GM21447 (cell line): Measurements from ENCODE around the gene ZNF428.
"Not testable (repeated sequence)": the region's sequence is repeated elsewhere in the genome, so short reads cannot be mapped to it uniquely, and the experiment has no call there.

ENCODE experiments used
- ATAC-seq: cut with Tn5 transposase; IDR thresholded peaks from one replicate; pipeline ENCODE4 v1.9.1; 2021; ENCODE audit not compliant: unreplicated experiment

The ZNF428 gene

GRCh38 chr19:43640424-43640757, 21.0 kb upstream of the ZNF428 start:
- ATAC-seq = no peak

- no peak for ATAC-seq
Measured at GRCh38 chr19:43639519-43640423, 20.3 kb upstream of the ZNF428 start, which contains the start of gene CADM4. Gene CADM4, minus strand, starts transcription at chr19:43639850. Its CDS starts 60 bp downstream, at chr19:43639790.

GRCh38 chr19:43638995-43639518, 19.6 kb upstream of the ZNF428 start:
- no peak for ATAC-seq

DNA sequence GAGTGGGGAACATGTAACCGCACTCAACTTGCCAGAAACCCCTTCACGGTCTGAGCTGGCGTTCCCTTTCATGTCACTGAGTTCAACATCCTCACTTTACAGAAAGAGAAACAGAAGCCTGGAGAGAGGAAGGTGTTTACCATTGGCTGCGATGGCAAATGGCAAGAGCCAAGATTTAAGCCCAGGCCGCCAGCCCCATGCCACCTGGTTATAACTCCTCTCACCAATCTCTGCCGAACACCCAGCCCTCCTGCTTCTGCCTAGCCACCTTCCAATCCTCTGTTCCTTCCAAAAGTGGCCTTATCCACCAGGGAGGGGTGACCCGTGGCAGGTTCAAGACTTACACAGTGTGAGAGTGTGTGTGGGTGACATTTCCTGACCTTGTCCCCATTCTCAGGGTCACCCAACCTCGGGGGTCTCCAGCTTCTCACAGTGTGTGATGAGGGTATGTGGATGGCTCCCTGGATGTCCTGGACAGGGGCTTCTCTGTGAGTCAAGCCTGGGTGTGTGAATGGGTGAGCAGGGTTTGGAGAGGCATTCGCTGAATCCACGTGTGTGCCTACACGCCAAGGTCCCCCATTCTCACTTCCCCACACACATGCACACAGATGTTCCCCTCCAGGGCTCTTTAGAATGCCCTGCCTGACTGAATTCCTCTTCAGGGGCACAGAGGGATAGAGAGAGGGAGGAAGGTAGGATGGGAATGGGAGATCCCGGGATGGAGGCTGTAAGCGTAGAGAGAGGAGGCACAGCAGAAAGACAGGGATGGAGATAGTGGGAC, 19.0 kb upstream of the ZNF428 start:
- no peak for ATAC-seq

DNA sequence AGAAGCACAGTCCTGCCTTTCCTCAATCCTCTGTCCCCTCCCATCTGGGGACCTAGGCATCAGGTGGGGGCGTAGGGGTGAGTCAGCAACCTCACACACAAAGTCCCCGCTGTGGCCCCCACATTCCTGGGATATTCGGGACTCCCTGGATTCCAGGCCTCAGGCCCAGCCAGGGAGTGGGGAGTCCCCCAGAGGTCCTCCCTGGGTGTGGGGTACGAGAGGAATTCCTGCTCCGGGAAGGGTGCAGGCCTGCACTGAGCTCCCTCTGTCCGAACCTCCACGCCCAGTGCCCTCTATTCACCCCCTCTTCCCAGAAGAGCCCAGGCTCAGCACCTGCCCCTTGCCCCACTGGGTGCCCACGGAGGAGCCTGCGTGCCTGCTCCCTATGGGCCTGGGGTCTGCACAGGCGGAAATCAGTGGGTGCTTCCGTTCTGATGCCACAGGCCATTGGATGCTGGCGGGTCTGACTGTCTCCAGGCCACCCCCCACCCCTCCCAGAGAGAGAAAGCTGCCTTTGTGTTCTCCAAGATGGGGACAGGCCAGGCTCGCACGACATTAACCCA, 16.8 kb upstream of the ZNF428 start:
- ATAC-seq = no peak

DNA sequence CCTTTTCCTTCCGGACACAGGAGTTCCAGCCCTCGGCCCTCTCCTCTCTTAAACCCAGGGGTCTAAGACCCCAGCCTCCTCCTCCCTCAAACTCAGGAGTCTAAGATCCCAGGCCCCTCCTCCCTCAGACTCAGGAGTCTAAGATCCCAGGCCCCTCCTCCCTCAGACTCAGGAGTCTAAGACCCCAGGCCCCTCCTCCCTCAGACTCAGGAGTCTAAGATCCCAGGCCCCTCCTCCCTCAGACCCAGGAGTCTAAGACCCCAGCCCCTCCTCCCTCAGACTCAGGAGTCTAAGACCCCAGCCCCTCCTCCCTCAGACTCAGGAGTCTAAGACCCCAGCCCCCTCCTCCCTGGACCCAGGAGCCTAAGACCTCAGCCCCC, 16.1 kb upstream of the ZNF428 start:
- not testable (repeated sequence) for ATAC-seq

DNA sequence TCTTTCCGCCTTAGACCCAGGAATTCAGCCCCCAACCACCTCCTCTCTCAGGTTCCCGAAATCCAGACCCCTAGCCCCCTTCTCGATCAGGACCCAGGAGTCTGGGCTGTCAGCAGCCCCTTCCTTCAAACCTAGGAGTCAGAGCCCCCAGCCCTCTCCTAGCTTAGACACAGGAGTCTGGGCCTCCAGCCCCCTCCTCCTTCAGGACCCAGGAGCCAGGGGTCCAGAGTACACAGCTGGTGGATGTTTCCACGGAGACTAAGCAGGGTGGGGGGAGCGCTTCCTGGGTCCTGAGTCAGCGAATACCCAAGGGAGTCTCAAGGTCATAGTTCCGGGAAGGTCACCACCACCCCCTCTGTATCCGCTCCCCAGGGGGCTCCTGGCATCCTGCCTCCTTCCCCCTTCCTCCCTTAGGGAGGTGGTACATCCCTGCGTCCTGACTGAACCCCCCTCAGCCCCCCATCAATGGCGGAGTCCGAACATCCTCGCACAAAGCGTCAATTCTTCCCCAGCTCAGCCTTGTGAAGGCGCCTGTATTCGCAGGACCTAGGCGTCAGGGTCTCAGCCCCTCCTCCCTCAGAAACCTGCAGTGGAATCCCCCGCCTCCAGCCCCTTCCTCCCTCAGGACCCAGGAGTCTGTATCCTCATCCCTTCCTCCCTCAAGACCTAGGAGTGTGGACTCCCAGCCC, 15.6 kb upstream of the ZNF428 start:
- ATAC-seq = no peak

GRCh38 chr19:43634506-43634871, 15.1 kb upstream of the ZNF428 start:
- no peak for ATAC-seq

DNA sequence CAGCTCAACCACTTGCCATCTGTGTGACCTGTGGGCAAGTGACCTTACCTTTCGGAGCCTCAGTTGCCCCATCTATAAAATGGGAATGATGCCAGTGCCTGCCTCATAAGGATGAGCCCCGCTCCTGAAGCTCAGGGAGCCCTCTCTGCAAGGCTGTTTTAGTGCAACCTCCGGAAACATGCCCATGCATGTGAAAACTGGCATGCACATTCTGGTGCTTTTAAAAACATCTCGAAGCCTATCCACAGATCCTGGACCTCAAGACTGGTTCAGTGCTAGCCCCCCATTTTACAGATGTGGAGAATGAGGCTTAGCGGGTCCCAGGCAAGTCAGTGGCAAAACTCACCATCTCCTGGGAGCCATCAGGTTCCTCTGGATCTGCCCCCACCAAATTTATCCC, 14.6 kb upstream of the ZNF428 start:
- ATAC-seq = no peak

- no peak for ATAC-seq
Measured at GRCh38 chr19:43633520-43633919, 14.1 kb upstream of the ZNF428 start.

DNA sequence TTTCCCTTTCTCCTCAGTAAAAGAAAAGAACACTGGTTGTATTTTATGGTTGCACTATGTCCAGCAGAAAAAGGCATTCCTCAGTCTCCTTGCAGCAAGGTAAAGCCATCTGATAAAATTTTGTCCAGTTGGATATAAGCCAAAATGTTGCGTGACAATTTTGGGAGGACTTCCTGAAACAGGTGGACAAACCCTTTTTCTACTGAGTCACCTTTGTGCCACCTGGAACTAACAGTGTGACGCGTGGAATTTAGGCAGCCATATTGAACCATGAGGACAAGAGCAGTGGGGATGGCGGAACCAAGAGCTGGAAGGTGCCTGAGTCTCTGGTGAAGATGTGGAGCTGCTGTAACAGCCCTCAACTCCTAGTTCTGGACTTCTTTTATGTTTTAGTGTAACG, 12.1 kb upstream of the ZNF428 start:
- ATAC-seq = no peak

GRCh38 chr19:43628646-43629326, 9.4 kb upstream of the ZNF428 start:
- no peak for ATAC-seq

GRCh38 chr19:43626838-43627237, 7.4 kb upstream of the ZNF428 start:
- ATAC-seq = no peak

DNA sequence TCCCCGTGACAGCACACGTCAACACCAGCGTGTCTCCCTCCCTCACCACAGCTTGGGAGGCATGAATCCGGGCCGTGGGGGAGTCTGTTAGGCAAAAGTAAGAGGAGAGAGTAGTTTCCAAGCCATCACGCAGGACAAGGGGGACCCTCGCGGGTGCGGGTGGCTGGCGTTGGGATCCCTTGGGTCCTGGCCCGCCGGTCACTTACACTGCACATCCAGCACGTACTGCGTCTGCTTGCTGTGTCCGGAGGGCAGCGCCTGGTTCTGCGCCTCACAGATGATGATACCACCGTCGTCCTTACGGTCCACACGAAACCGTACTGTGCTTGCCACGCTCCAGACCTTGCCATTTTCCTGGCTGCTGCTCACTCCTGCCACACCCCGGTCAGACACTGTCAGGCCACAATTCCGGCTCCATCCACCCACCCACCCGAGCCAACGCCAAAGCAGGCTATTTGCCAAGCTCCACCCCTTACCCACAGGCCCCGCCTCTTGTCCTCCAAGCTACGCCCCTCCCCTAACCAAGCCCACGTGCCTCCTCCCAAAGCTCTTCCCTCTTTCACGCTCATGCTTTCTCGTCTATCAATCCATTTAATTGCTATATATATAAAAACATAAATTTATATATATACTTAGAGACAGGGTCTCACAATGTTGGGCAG, 6.6 kb upstream of the ZNF428 start:
- ATAC-seq = no peak

DNA sequence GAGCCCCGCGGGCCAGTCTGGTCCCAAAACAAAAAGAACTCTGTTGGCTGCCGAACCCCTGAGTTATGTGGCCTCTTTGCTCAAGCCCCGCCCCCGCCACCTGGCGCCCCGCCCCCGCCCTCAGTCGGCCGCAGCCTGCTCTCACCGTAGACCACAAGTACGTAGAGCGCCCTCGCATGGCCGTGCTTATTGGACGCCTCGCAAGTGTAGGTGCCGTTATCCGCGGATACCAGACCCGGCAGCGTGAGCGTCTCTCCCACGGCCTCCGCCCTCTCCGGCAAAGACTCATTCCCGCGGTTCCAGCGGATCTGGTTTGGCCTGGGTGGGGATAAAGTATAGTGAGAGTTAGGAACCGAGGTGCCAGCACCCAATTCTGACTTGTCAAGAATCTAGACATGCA, 5.5 kb upstream of the ZNF428 start:
- no peak for ATAC-seq

GRCh38 chr19:43623889-43624670, 4.7 kb upstream of the ZNF428 start:
- ATAC-seq = no peak

GRCh38 chr19:43622956-43623355, 3.5 kb upstream of the ZNF428 start:
- ATAC-seq = no peak

GRCh38 chr19:43622070-43622469, 2.6 kb upstream of the ZNF428 start:
- no peak for ATAC-seq
